GM12874 (cell line): ENCODE data around the gene CCDC91.

Experiments used
- CTCF ChIP-seq: IDR thresholded peaks from 2 replicates; pipeline ENCODE4 v1.5.1; 2011; ENCODE audit warnings: low read depth, mild to moderate bottlenecking, control low read depth, low read length, moderate library complexity; ENCODE audit not compliant: insufficient read depth

Gene CCDC91

GRCh38 chr12:28351414-28351813, 161.2 kb downstream of the CCDC91 start:
- TF ChIP-seq CTCF = no peak

GRCh38 chr12:28355161-28355560, 164.9 kb downstream of the CCDC91 start:
- no peak for TF ChIP-seq CTCF

- no peak for TF ChIP-seq CTCF
Measured at GRCh38 chr12:28360253-28360652, 170.0 kb downstream of the CCDC91 start.

- TF ChIP-seq CTCF = no peak
Measured at GRCh38 chr12:28367326-28367725, 177.1 kb downstream of the CCDC91 start.

- TF ChIP-seq CTCF = no peak
Measured at GRCh38 chr12:28367993-28368392, 177.7 kb downstream of the CCDC91 start.

- TF ChIP-seq CTCF = no peak
Measured at GRCh38 chr12:28369483-28369882, 179.2 kb downstream of the CCDC91 start.

- TF ChIP-seq CTCF = no peak
Measured at GRCh38 chr12:28374556-28374955, 184.3 kb downstream of the CCDC91 start.

GRCh38 chr12:28378736-28379135, 188.5 kb downstream of the CCDC91 start:
- no peak for TF ChIP-seq CTCF
